SK-N-SH treated with all-trans-retinoic acid at 6 μM for 48 hours (cell line): Measurements from ENCODE around the gene TUBB1.

ENCODE experiments used
- ARNTL ChIP-seq: fragments of 450-650 bp; formaldehyde crosslinking; IDR thresholded peaks from 2 replicates; pipeline ENCODE4 v1.5.0; 2020; ENCODE audit warnings: low read depth, mild to moderate bottlenecking, moderate library complexity, borderline replicate concordance
- BACH2 ChIP-seq: fragments of 250-450 bp; sonication (Bioruptor Pico); IDR thresholded peaks from 2 replicates; pipeline ENCODE4 v1.9.0; 2021; ENCODE audit warnings: mild to moderate bottlenecking, borderline replicate concordance
- CSRNP3 ChIP-seq: fragments of 250-450 bp; sonication (Bioruptor Pico); IDR thresholded peaks from 2 replicates; pipeline ENCODE4 v1.5.1; 2021; ENCODE audit warnings: mild to moderate bottlenecking, moderate library complexity
- GLIS3 ChIP-seq: fragments of 250-450 bp; sonication (Bioruptor Pico); IDR thresholded peaks from 2 replicates; pipeline ENCODE4 v1.5.0; 2020; ENCODE audit warnings: mild to moderate bottlenecking, moderate library complexity
- POU6F1 ChIP-seq: fragments of 250-450 bp; sonication (Bioruptor Pico); IDR thresholded peaks from 2 replicates; pipeline ENCODE4 v1.8.0; 2021; ENCODE audit warnings: low read depth, mild to moderate bottlenecking, moderate library complexity, borderline replicate concordance
- RARB ChIP-seq: fragments of 250-450 bp; sonication (Bioruptor Pico); IDR thresholded peaks from 2 replicates; pipeline ENCODE4 v1.8.0; 2021; ENCODE audit warnings: mild to moderate bottlenecking, moderate library complexity
- SNAI2 ChIP-seq: fragments of 250-450 bp; sonication (Bioruptor Pico); IDR thresholded peaks from 2 replicates; pipeline ENCODE4 v1.5.0; 2020; ENCODE audit warnings: mild to moderate bottlenecking, moderate library complexity
- TCF4 ChIP-seq: fragments of 250-450 bp; sonication (Bioruptor Pico); IDR thresholded peaks from 2 replicates; pipeline ENCODE4 v1.8.0; 2021; ENCODE audit warnings: mild to moderate bottlenecking, moderate library complexity, borderline replicate concordance
- ZFP30 ChIP-seq: fragments of 450-650 bp; formaldehyde crosslinking; IDR thresholded peaks from 2 replicates; pipeline ENCODE4 v1.5.0; 2022; ENCODE audit warnings: mild to moderate bottlenecking, moderate library complexity
- ZNF70 ChIP-seq: fragments of 450-650 bp; formaldehyde crosslinking; IDR thresholded peaks from 2 replicates; pipeline ENCODE4 v1.5.0; 2020; ENCODE audit warnings: mild to moderate bottlenecking, moderate library complexity
- ZNF8 ChIP-seq: fragments of 450-650 bp; formaldehyde crosslinking; IDR thresholded peaks from 2 replicates; pipeline ENCODE4 v1.5.0; 2020; ENCODE audit warnings: mild to moderate bottlenecking, moderate library complexity
- TF ChIP-seq, protein P1 (sequence below): fragments of 250-450 bp; sonication (Bioruptor Pico); IDR thresholded peaks from 2 replicates; pipeline ENCODE4 v1.5.1; 2020; ENCODE audit warnings: low read depth, mild to moderate bottlenecking, moderate library complexity

GRCh38 chr20:59050437-59050836 is 31.2 kb downstream of the TUBB1 start:
- TF ChIP-seq TCF4 (CRISPR knock-in tag) (no peak), GLIS3 (CRISPR knock-in tag) (no peak), SNAI2 (CRISPR knock-in tag) (no peak), ZNF70 (CRISPR knock-in tag) (no peak), ARNTL (CRISPR knock-in tag) (no peak), ZFP30 (CRISPR knock-in tag) (no peak), BACH2 (CRISPR knock-in tag) (no peak), POU6F1 (no peak), CSRNP3 (CRISPR knock-in tag) (no peak), ZNF8 (CRISPR knock-in tag) (no peak), RARB (CRISPR knock-in tag) (no peak)
- TF ChIP-seq, protein P1, sequence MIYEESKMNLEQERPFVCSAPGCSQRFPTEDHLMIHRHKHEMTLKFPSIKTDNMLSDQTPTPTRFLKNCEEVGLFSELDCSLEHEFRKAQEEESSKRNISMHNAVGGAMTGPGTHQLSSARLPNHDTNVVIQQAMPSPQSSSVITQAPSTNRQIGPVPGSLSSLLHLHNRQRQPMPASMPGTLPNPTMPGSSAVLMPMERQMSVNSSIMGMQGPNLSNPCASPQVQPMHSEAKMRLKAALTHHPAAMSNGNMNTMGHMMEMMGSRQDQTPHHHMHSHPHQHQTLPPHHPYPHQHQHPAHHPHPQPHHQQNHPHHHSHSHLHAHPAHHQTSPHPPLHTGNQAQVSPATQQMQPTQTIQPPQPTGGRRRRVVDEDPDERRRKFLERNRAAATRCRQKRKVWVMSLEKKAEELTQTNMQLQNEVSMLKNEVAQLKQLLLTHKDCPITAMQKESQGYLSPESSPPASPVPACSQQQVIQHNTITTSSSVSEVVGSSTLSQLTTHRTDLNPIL (CRISPR knock-in tag): no peak
